Measurements from ENCODE around the gene ATF4. TPM values are rescaled to one million over a fixed set of nuclear protein-coding genes. Genes with fewer than 3 reads are reported as not detected.

ATF4 gene
- total and polyA plus RNA-seq, 2 donors (not counting 3 experiments of a cell fraction or from before 2014, with no cell fraction given): 312 to 668 TPM

DNA sequence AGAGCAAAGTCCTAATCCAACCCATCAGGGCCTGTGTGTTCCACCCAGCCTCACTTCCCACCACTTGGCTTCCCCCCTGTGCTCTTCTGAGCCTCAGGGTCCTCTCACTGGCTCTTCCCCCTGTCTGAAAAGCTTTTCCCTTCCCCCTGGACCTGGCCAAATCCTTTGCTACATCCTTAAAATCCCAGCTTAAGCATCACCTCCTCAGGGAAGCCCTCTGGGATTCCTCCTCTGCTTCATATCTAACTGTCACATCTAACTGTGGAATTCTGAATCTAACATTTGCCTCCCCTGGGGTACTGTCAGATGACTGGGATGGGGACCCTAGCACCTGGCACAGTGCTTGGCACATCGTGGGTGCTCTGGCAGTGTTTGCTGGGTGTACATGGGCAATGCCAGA, 51.2 kb downstream of the ATF4 start:
- Histone ChIP-seq H3K36me3 (ENCODE audit: control insufficient read depth in 2 of 2, extremely low read depth in 1 of 2, insufficient read depth in 2 of 2, low read length in 2 of 2) (no peaks in the 10 kb centered on the region), H3K4me1 (ENCODE audit: control insufficient read depth, extremely low read depth, insufficient read depth, low read length) (peaks cover 9% of the 10 kb centered on the region), H3K9ac (replicated peaks; ENCODE audit: extremely low read depth, insufficient read depth, low read length) (no peak overlapping the region), H3K4me2 (ENCODE audit: insufficient read depth, low read length) (no peak overlapping the region), H3K4me3 (replicated peaks in 1 of 3; ENCODE audit: insufficient read depth in 1 of 3, low read depth in 1 of 3, low read length in 3 of 3) (no peak overlapping the region), H3K27ac (ENCODE audit: insufficient read depth, low read depth, low read length) (no peak overlapping the region), H3K9me3 (replicated peaks; ENCODE audit: control insufficient read depth, insufficient read depth, low read length) (no peaks in the 10 kb centered on the region), H3K27me3 (ENCODE audit: control insufficient read depth in 2 of 2, insufficient read depth in 2 of 2, low read length in 2 of 2) (no peaks in the 10 kb centered on the region), H3K79me2 (ENCODE audit: control insufficient read depth, insufficient read depth, low read length) (no peaks in the 10 kb centered on the region), H2AFZ (ENCODE audit: low read depth, low read length) (no peak overlapping the region), H3K9me1 (replicated peaks; ENCODE audit: control insufficient read depth, extremely low read depth, insufficient read depth, low read length) (no peaks in the 10 kb centered on the region), H4K20me1 (replicated peaks; ENCODE audit: control insufficient read depth, extremely low read depth, insufficient read depth, low read length) (no peaks in the 10 kb centered on the region)
- TF ChIP-seq MYC (IDR thresholded peaks at IDR 0.05; ENCODE audit: low read depth, low read length): no peak
- no peak for TF ChIP-seq FOS (IDR thresholded peaks at IDR 0.05; ENCODE audit: borderline replicate concordance, insufficient read depth, low read length)
- no peak for TF ChIP-seq POLR2AphosphoS5 (IDR thresholded peaks at IDR 0.05; ENCODE audit: insufficient read depth, low read depth, low read length)
- TF ChIP-seq, protein P1, sequence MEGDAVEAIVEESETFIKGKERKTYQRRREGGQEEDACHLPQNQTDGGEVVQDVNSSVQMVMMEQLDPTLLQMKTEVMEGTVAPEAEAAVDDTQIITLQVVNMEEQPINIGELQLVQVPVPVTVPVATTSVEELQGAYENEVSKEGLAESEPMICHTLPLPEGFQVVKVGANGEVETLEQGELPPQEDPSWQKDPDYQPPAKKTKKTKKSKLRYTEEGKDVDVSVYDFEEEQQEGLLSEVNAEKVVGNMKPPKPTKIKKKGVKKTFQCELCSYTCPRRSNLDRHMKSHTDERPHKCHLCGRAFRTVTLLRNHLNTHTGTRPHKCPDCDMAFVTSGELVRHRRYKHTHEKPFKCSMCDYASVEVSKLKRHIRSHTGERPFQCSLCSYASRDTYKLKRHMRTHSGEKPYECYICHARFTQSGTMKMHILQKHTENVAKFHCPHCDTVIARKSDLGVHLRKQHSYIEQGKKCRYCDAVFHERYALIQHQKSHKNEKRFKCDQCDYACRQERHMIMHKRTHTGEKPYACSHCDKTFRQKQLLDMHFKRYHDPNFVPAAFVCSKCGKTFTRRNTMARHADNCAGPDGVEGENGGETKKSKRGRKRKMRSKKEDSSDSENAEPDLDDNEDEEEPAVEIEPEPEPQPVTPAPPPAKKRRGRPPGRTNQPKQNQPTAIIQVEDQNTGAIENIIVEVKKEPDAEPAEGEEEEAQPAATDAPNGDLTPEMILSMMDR (IDR thresholded peaks at IDR 0.05; ENCODE audit: extremely low read depth in 1 of 2, insufficient read depth in 1 of 2, low read depth in 1 of 2, low read length in 2 of 2): no peak
- TF ChIP-seq EZH2 (IDR thresholded peaks at IDR 0.05; ENCODE audit: borderline replicate concordance, low read depth, low read length, severe bottlenecking): no peak
- TF ChIP-seq GATA2 (IDR thresholded peaks at IDR 0.05; ENCODE audit: insufficient read depth, insufficient read length, low read depth, low read length): no peak
- TF ChIP-seq JUN (IDR thresholded peaks at IDR 0.05; ENCODE audit: borderline replicate concordance, insufficient read depth, insufficient read length, low read depth): no peak
- no peak for TF ChIP-seq MAX (IDR thresholded peaks at IDR 0.05; ENCODE audit: insufficient read depth, insufficient read length)
- TF ChIP-seq POLR2A (IDR thresholded peaks at IDR 0.05; ENCODE audit: low read depth, low read length): no peak
- intact Hi-C loops (cut with micrococcal nuclease): loop anchor here (10.0 kb wide), 1 partner anchor 93 kb away; no protein-coding TSS in a partner anchor
- no TSS peak for BruUV-seq (replicated peaks)
- ChIA-PET POLR2A (no interaction called here), CTCF (interaction anchor here (1.3 kb wide), 1 partner anchor 16 kb away, joined by 3 read pairs; no protein-coding TSS in a partner anchor)
- DNase-seq (ENCODE audit: low read depth, low spot score) (no peak), FAIRE-seq (no peak)
- dilution Hi-C loops (cut with MboI; ENCODE audit: extremely low pct_ligation_motif_present, low sequenced_read_pairs): loop anchor here (25.0 kb wide), 1 partner anchor 441 kb away; no protein-coding TSS in a partner anchor

Other genes with a start within 250 kb of the ATF4 start
- 1,954 and 2,068 TPM in 2 replicates for gene RPL3, start 200.9 kb upstream of the ATF4 start, total RNA-seq
- gene RPL3, start 200.9 kb upstream of the ATF4 start, polyA plus RNA-seq: 3,568 and 4,065 TPM in 2 replicates
- gene SYNGR1, start 170.6 kb upstream of the ATF4 start, total RNA-seq: 3.7 and 3.8 TPM in 2 replicates
- 10.2 and 16.5 TPM in 2 replicates for gene SYNGR1, start 170.6 kb upstream of the ATF4 start, polyA plus RNA-seq
- gene TAB1, start 120.8 kb upstream of the ATF4 start, total RNA-seq: 18.5 and 22.8 TPM in 2 replicates
- gene TAB1, start 120.8 kb upstream of the ATF4 start, polyA plus RNA-seq: 29.3 and 31.6 TPM in 2 replicates
- gene MGAT3, start 63.5 kb upstream of the ATF4 start, total RNA-seq: not detected in 2 replicates
- not detected in 2 replicates for gene MGAT3, start 63.5 kb upstream of the ATF4 start, polyA plus RNA-seq
- 24.7 and 31.1 TPM in 2 replicates for gene MIEF1, start 18.3 kb upstream of the ATF4 start, total RNA-seq
- 14.2 and 14.8 TPM in 2 replicates for gene MIEF1, start 18.3 kb upstream of the ATF4 start, polyA plus RNA-seq
- 63.0 and 66.6 TPM in 2 replicates for gene RPS19BP1, start 12.2 kb downstream of the ATF4 start, total RNA-seq
- 84.3 and 96.5 TPM in 2 replicates for gene RPS19BP1, start 12.2 kb downstream of the ATF4 start, polyA plus RNA-seq
- not detected in 2 replicates for gene CACNA1I, start 50.2 kb downstream of the ATF4 start, total RNA-seq
- gene CACNA1I, start 50.2 kb downstream of the ATF4 start, polyA plus RNA-seq: 0.02 TPM in 1 of 2 replicates, not detected in the other